ENCODE results near the gene TMIGD1. TPM values are rescaled to one million over a fixed set of nuclear protein-coding genes. Genes with fewer than 3 reads are reported as not detected.

Gene TMIGD1
- total RNA-seq, 1 experiment from 2014 or later, result not detected

DNA sequence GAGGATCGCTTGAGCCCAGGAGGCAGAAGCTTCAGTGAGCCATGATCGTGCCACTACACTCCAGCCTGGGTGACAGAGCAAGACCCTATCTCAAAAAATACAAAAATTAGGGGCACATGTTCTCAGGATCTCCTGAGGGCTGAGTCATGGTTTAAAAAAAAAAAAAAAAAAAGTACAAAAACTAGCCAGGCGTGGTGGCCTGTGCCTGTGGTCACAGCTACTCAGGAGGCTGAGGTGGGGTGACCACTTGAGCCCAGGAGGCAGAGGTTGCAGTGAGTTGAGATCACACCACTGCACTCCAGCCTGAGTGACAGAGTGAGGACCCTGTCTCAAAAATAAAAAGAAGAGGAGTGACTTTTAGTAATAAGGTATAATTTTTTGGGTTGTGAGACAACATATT lies 59.0 kb downstream of the TMIGD1 start:
- no peak overlapping the region for H2BK20ac ChIP-seq (ENCODE audit: low read depth, low read length, poor library complexity, severe bottlenecking)
- no peaks in the 10 kb centered on the region for H3K79me1 ChIP-seq (ENCODE audit: insufficient read depth, low read depth, low read length, poor library complexity, severe bottlenecking)
- no peak overlapping the region for H3K14ac ChIP-seq (ENCODE audit: insufficient read depth, low read length)
- H3K23me2 ChIP-seq (ENCODE audit: insufficient read length, low read depth, low read length, poor library complexity, severe bottlenecking), result no peaks in the 10 kb centered on the region
- DNase-seq, result no peak
- H2AK5ac ChIP-seq (ENCODE audit: insufficient read length, low read length), result no peak overlapping the region
- H4K20me1 ChIP-seq (ENCODE audit: control insufficient read depth, insufficient read depth, insufficient read length), result no peaks in the 10 kb centered on the region
- no peaks in the 10 kb centered on the region for H3K27me3 ChIP-seq (ENCODE audit: insufficient read depth, low read length)
- no CpG with 5 or more reads among the region's 3 CpGs for WGBS (ENCODE audit: extremely low coverage, insufficient read length, low lambda C conversion rate)
- no peaks in the 10 kb centered on the region for H3K4me1 ChIP-seq (ENCODE audit: insufficient read depth, low read length)
- Mint-ChIP-seq H3K4me1 (no peaks in the 10 kb centered on the region), H3K27me3 (ENCODE audit: low read depth) (no peaks in the 10 kb centered on the region), H3K4me3 (no peak overlapping the region), H3K36me3 (ENCODE audit: insufficient read depth in 1 of 3, low read depth in 3 of 3) (peaks cover 19 to 60% (median 44%) of the 10 kb centered on the region in 3 experiments; a peak in 6 of 7 replicates), H3K9me3 (no peaks in the 10 kb centered on the region), H3K27ac (no peak overlapping the region)
- H3K23ac ChIP-seq (ENCODE audit: insufficient read length, low read depth, low read length), result no peak overlapping the region
- H4K8ac ChIP-seq (replicated peaks; ENCODE audit: insufficient read length, low read depth, low read length), result no peak overlapping the region
- H2BK120ac ChIP-seq (ENCODE audit: low read depth, low read length, poor library complexity, severe bottlenecking), result no peak overlapping the region
- H3K27ac ChIP-seq (ENCODE audit: insufficient read length, low read depth, low read length), result no peak overlapping the region
- H3T11ph ChIP-seq (ENCODE audit: low read length), result no peak overlapping the region
- TF ChIP-seq, protein P1, sequence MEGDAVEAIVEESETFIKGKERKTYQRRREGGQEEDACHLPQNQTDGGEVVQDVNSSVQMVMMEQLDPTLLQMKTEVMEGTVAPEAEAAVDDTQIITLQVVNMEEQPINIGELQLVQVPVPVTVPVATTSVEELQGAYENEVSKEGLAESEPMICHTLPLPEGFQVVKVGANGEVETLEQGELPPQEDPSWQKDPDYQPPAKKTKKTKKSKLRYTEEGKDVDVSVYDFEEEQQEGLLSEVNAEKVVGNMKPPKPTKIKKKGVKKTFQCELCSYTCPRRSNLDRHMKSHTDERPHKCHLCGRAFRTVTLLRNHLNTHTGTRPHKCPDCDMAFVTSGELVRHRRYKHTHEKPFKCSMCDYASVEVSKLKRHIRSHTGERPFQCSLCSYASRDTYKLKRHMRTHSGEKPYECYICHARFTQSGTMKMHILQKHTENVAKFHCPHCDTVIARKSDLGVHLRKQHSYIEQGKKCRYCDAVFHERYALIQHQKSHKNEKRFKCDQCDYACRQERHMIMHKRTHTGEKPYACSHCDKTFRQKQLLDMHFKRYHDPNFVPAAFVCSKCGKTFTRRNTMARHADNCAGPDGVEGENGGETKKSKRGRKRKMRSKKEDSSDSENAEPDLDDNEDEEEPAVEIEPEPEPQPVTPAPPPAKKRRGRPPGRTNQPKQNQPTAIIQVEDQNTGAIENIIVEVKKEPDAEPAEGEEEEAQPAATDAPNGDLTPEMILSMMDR (conservative IDR thresholded peaks at IDR 0.05), result no peak
- H3K79me2 ChIP-seq (ENCODE audit: insufficient read depth, low read length), result no peaks in the 10 kb centered on the region
- no peak overlapping the region for H2BK15ac ChIP-seq (ENCODE audit: low read depth, low read length)
- no peak overlapping the region for H2BK12ac ChIP-seq (ENCODE audit: insufficient read length, low read depth, low read length)
- H2AFZ ChIP-seq (ENCODE audit: low read length), result no peak overlapping the region
- no peak overlapping the region for H3K56ac ChIP-seq (ENCODE audit: insufficient read length, low read depth, low read length)
- no peak overlapping the region for H3K4me2 ChIP-seq (ENCODE audit: insufficient read depth, insufficient read length, low read length)
- H3K18ac ChIP-seq (ENCODE audit: insufficient read length, low read depth, low read length), result no peak overlapping the region
- H3K4ac ChIP-seq (ENCODE audit: low read depth, low read length), result no peak overlapping the region
- H3K9ac ChIP-seq (ENCODE audit: extremely low read depth, insufficient read length, low read length), result no peak overlapping the region
- no peak overlapping the region for H4K91ac ChIP-seq (ENCODE audit: insufficient read length, low read depth, low read length)
- H3K9me3 ChIP-seq (ENCODE audit: control insufficient read depth, low read depth, low read length), result no peaks in the 10 kb centered on the region
- no peak overlapping the region for H2BK5ac ChIP-seq (ENCODE audit: insufficient read length, low read length)
- H4K5ac ChIP-seq (ENCODE audit: insufficient read length, low read depth, low read length), result no peak overlapping the region
